Skeletal muscle satellite cell (primary cell): ENCODE data around the gene TRMU.

Experiments used
- H3K27me3 ChIP-seq: 2 replicates; pipeline ENCODE4 v1.7.0; 2013; ENCODE audit warnings: low read length; ENCODE audit not compliant: control insufficient read depth, insufficient read depth
- H3K36me3 ChIP-seq: 2 replicates; pipeline ENCODE4 v1.7.0; 2013; ENCODE audit warnings: mild to moderate bottlenecking, control low read depth, low read length; ENCODE audit not compliant: insufficient read depth
- H3K4me1 ChIP-seq: 2 replicates; pipeline ENCODE4 v1.7.0; 2013; ENCODE audit warnings: low read length; ENCODE audit not compliant: control insufficient read depth, insufficient read depth
- H3K4me2 ChIP-seq: 2 replicates; pipeline ENCODE4 v1.7.0; 2013; ENCODE audit warnings: mild to moderate bottlenecking, low read length
- H3K4me3 ChIP-seq: 2 replicates; pipeline ENCODE4 v1.7.0; 2013; ENCODE audit warnings: low read length
- H3K9ac ChIP-seq: 2 replicates; pipeline ENCODE4 v1.7.0; 2013; ENCODE audit warnings: mild to moderate bottlenecking, low read depth, low read length, moderate library complexity
- H3K9me3 ChIP-seq: replicated peaks from 2 replicates; pipeline ENCODE4 v1.7.0; 2013; ENCODE audit warnings: mild to moderate bottlenecking, control low read depth, low read length

TRMU gene

GRCh38 chr22:46347646-46348045 is 12.1 kb downstream of the TRMU start:
- H3K4me3 ChIP-seq: no peak overlapping the region
- no peaks in the 10 kb centered on the region for H3K27me3 ChIP-seq
- H3K9me3 ChIP-seq: no peaks in the 10 kb centered on the region
- H3K36me3 ChIP-seq: peaks cover 87% of the 10 kb centered on the region
- no peaks in the 10 kb centered on the region for H3K4me1 ChIP-seq
- no peak overlapping the region for H3K9ac ChIP-seq
- no peak overlapping the region for H3K4me2 ChIP-seq

GRCh38 chr22:46348099-46348695 is 12.7 kb downstream of the TRMU start:
- Histone ChIP-seq H3K9me3 (no peaks in the 10 kb centered on the region), H3K4me2 (no peak overlapping the region), H3K27me3 (no peaks in the 10 kb centered on the region), H3K4me1 (no peaks in the 10 kb centered on the region), H3K36me3 (peaks cover 87% of the 10 kb centered on the region), H3K4me3 (no peak overlapping the region), H3K9ac (no peak overlapping the region)

- peaks cover 91% of the 10 kb centered on the region for H3K36me3 ChIP-seq
Observed at GRCh38 chr22:46349238-46349637, 13.7 kb downstream of the TRMU start.

GRCh38 chr22:46349681-46350080 is 14.2 kb downstream of the TRMU start:
- Histone ChIP-seq H3K27me3 (no peaks in the 10 kb centered on the region), H3K9ac (no peak overlapping the region), H3K4me3 (no peak overlapping the region), H3K4me1 (no peaks in the 10 kb centered on the region), H3K36me3 (peaks cover 92% of the 10 kb centered on the region), H3K9me3 (no peaks in the 10 kb centered on the region), H3K4me2 (no peak overlapping the region)

More at GRCh38 chr22:46349238-46349637, 13.7 kb downstream of the TRMU start:
- no peaks in the 10 kb centered on the region for H3K27me3 ChIP-seq
- no peak overlapping the region for H3K4me2 ChIP-seq
- H3K9me3 ChIP-seq: no peaks in the 10 kb centered on the region
- H3K4me3 ChIP-seq: no peak overlapping the region
- H3K4me1 ChIP-seq: no peaks in the 10 kb centered on the region
- no peak overlapping the region for H3K9ac ChIP-seq

GRCh38 chr22:46350121-46350520 is 14.6 kb downstream of the TRMU start:
- no peak overlapping the region for H3K4me3 ChIP-seq
- peaks cover 92% of the 10 kb centered on the region for H3K36me3 ChIP-seq

GRCh38 chr22:46350646-46351045 is 15.1 kb downstream of the TRMU start:
- no peak overlapping the region for H3K4me2 ChIP-seq
- H3K36me3 ChIP-seq: peaks cover 89% of the 10 kb centered on the region
- no peaks in the 10 kb centered on the region for H3K27me3 ChIP-seq
- no peaks in the 10 kb centered on the region for H3K9me3 ChIP-seq
- H3K4me3 ChIP-seq: no peak overlapping the region
- H3K9ac ChIP-seq: no peak overlapping the region
- no peaks in the 10 kb centered on the region for H3K4me1 ChIP-seq

More at GRCh38 chr22:46350121-46350520, 14.6 kb downstream of the TRMU start:
- Histone ChIP-seq H3K9ac (no peak overlapping the region), H3K9me3 (no peaks in the 10 kb centered on the region), H3K4me1 (no peaks in the 10 kb centered on the region), H3K27me3 (no peaks in the 10 kb centered on the region), H3K4me2 (no peak overlapping the region)

- H3K4me2 ChIP-seq: no peak overlapping the region
- no peak overlapping the region for H3K9ac ChIP-seq
- no peaks in the 10 kb centered on the region for H3K27me3 ChIP-seq
- H3K9me3 ChIP-seq: no peaks in the 10 kb centered on the region
- H3K36me3 ChIP-seq: peaks cover 90% of the 10 kb centered on the region
- no peak overlapping the region for H3K4me3 ChIP-seq
- H3K4me1 ChIP-seq: no peaks in the 10 kb centered on the region
Observed at GRCh38 chr22:46351131-46351735, 15.7 kb downstream of the TRMU start.

- peaks cover 90% of the 10 kb centered on the region for H3K36me3 ChIP-seq
- H3K9ac ChIP-seq: no peak overlapping the region
- no peak overlapping the region for H3K4me2 ChIP-seq
Observed at GRCh38 chr22:46351767-46352166, 16.3 kb downstream of the TRMU start.

GRCh38 chr22:46352276-46352675 is 16.8 kb downstream of the TRMU start:
- Histone ChIP-seq H3K9ac (no peak overlapping the region), H3K36me3 (peaks cover 90% of the 10 kb centered on the region), H3K4me1 (no peaks in the 10 kb centered on the region), H3K4me3 (no peak overlapping the region), H3K27me3 (no peaks in the 10 kb centered on the region), H3K9me3 (no peaks in the 10 kb centered on the region), H3K4me2 (no peak overlapping the region)

More at GRCh38 chr22:46351767-46352166, 16.3 kb downstream of the TRMU start:
- H3K9me3 ChIP-seq: no peaks in the 10 kb centered on the region
- H3K27me3 ChIP-seq: no peaks in the 10 kb centered on the region
- H3K4me1 ChIP-seq: no peaks in the 10 kb centered on the region
- no peak overlapping the region for H3K4me3 ChIP-seq

- Histone ChIP-seq H3K4me2 (no peak overlapping the region), H3K9me3 (no peaks in the 10 kb centered on the region), H3K27me3 (no peaks in the 10 kb centered on the region), H3K9ac (no peak overlapping the region), H3K36me3 (peaks cover 87% of the 10 kb centered on the region), H3K4me1 (no peaks in the 10 kb centered on the region), H3K4me3 (no peak overlapping the region)
Observed at GRCh38 chr22:46352691-46353386, 17.3 kb downstream of the TRMU start.

GRCh38 chr22:46353483-46354105 is 18.1 kb downstream of the TRMU start:
- H3K9ac ChIP-seq: no peak overlapping the region
- peaks cover 79% of the 10 kb centered on the region for H3K36me3 ChIP-seq

More at GRCh38 chr22:46353483-46354105, 18.1 kb downstream of the TRMU start:
- Histone ChIP-seq H3K4me1 (no peaks in the 10 kb centered on the region), H3K4me2 (no peak overlapping the region), H3K27me3 (no peaks in the 10 kb centered on the region), H3K4me3 (no peak overlapping the region), H3K9me3 (no peaks in the 10 kb centered on the region)
